Measurements from ENCODE around the gene AGA.

Gene AGA

DNA sequence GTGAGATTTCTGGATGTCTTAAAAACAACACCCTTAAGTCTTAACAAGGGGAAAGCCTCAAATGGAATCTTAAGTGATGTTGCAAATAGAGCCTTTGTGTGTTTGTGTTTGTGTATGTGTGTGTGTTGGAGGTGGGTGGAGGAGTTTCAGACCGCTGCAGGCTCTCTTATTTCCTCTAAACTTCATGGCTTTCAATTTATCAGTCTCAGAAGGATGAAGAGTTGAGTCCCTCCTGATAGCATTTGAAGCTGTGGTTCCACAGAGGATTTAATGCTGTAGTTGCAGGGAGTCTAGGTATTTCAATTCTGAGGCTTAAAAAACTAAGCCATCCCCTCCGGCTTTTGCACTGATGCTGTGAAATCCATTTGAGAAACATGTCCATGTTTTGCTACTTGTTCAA lies 4.3 kb upstream of the AGA start:
- no peak for DNase-seq (ENCODE audit: low read depth)

DNA sequence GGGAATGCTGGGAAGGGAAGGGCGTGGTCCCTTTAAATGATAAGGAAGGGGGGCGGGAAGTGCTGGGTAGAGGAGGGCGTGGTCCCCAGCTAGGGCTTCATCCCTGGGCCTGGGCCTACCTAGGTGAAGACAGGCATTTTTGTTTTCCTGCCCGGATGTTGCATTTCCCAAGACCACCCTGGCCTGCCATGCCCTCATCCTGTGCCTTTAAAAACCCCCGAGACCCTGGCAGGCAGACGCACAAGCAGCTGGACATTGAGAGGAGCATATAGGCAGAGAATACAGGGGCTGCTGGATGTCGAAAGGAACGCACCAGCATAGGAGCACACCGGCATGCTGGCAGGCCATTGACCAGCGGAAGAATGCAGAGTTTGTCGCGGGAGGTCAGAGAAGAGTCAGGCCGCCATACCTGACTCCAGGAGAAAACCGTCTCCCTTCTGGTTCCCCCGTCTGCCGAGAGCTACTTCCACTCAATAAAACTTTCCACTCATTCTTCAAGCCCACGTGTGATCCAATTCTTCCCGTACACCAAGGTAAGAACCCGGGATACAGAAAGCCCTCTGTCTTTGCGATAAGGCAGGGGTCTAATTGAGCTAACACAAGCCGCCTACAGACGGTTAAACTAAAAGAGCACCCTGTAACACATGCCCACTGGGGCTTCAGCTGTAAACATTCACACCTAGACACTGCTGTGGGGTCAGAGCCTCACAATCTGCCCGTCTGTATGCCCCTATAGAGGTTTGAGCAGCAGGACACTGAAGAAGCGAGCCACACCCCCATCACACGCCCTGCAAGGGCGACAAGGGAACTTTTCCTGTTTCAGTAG lies 2.9 kb upstream of the AGA start:
- no peak for DNase-seq (ENCODE audit: low read depth)

- no peak for DNase-seq (ENCODE audit: low read depth)
These were observed 1.0 kb downstream of the AGA start for GRCh38 chr4:177441061-177441802.

- no peak for DNase-seq (ENCODE audit: low read depth)
These were observed 5.8 kb downstream of the AGA start for GRCh38 chr4:177436456-177436855.

DNA sequence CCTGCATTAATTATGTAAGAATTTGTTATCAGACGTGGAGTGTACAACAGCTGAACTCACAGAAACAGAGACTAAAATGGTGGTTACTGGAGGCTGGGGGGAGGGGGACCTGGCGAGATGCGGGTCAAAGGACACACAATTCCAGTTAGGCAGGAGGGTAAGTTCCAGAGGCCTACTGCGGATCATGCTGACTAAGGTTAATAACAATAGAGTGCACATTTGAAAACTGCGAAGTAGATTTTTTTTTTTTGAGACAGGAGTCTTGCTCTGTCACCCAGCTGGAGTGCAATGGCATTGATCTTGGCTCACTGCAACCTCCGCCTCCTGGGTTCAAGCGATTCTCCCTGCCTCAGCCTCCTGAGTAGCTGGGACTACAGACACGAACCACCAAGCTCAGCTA lies 7.6 kb downstream of the AGA start:
- DNase-seq (ENCODE audit: low read depth), result no peak

DNA sequence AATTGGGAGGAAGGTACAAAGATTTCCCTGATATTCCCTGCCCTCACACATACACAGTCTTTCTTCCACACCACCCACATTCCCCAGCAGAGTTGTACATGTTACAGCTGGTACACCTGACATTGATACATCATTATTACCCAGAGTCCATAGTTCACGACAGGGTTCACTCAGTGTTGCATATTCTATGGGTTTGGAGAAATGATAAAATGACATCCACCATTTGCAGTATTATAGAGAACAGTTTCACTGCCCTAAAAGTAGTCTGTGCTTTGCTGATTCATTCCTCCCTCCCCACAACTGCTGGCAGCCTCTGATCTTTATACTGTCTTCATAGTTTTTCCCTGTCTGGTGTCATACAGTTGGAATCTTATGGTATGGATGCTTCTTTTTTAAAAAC lies 15.0 kb downstream of the AGA start:
- DNase-seq (ENCODE audit: low read depth), result no peak

GRCh38 chr4:177419434-177419833 lies 22.8 kb downstream of the AGA start:
- no peak for DNase-seq (ENCODE audit: low read depth)

GRCh38 chr4:177413656-177414055 lies 28.6 kb downstream of the AGA start:
- DNase-seq (ENCODE audit: low read depth), result no peak

- no peak for DNase-seq (ENCODE audit: low read depth)
These were observed 29.2 kb downstream of the AGA start for GRCh38 chr4:177413076-177413475.

GRCh38 chr4:177411996-177412395 lies 30.2 kb downstream of the AGA start:
- no peak for DNase-seq (ENCODE audit: low read depth)

DNA sequence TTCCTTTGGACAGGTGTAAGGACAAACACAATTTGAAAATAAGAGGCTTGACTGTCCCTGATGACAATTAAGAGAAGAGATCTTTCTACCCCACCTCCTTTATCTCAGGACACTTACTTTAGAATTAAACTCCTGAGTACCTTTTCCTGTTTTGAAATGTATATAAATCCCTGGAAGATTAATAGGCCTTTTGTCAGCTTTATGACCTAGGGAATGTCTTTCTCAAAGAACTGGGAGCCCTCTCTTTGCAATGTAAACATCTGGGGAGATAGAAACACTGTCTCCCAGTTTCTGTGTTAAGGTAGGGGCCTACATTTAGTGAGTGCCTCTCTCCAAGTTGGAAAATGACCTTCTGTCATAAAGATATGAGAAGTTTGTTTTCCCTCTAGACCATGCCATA lies 31.7 kb downstream of the AGA start:
- DNase-seq (ENCODE audit: low read depth), result no peak

DNA sequence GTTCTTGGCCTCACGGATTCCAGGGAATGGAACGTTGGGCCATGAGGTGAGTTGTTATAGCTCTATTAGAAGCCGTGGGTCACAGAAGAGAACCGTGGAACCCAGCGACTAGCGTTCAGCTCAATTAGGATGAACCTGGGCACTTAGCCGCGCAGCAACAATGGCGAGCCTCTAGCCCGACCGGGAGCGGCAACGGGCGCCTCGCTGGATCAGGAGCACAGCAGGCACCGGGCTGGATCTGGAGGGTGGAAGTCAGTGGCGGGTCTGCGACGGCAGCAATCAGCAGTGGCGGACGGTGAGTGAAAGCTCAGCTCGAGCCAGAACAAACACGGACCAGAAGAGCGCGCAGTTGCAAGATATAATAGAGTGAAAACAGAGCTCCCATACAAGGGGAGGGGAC lies 34.2 kb downstream of the AGA start:
- DNase-seq (ENCODE audit: low read depth), result no peak

- no peak for DNase-seq (ENCODE audit: low read depth)
These were observed 36.7 kb downstream of the AGA start for GRCh38 chr4:177405508-177405907.

DNA sequence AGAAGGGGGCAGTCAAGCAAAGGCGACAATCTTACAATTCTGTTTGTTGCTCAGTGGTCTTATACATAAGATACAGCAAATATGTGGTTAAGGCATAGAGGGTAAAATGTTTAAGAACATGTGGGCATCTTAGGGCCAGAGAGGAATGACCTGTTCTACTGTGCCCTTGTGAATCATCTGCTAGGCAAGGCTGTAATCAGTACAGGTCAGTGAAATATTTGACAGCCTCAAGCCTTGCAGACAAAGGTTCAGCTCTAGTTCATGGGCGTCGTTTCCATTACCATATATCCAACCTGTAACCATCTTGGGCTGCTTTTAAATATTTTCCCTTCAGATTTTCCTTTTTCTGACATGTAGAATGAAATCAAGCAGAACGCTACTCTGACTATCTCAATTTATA lies 37.3 kb downstream of the AGA start:
- no peak for DNase-seq (ENCODE audit: low read depth)

DNA sequence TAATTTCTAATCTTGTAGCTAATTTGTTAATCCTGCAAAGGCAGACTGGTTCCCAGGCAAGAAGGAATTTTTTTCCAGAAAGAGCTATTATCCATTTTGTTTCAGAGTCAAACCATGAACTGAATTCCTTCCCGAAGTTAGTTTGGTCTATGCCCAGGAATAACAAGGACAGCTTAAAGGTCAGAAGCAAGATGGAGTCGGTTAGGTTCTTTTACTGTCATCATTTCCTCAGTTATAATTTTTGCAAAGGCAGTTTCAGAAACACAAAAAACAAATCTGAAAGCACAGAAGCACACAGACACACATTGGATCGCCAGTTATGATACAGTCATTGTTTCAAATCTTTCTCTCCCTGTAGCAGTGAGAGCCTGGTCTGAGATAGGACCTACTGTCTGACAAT lies 37.9 kb downstream of the AGA start:
- no peak for DNase-seq (ENCODE audit: low read depth)

- DNase-seq (ENCODE audit: low read depth), result no peak
These were observed 38.5 kb downstream of the AGA start for GRCh38 chr4:177403746-177404145.

DNA sequence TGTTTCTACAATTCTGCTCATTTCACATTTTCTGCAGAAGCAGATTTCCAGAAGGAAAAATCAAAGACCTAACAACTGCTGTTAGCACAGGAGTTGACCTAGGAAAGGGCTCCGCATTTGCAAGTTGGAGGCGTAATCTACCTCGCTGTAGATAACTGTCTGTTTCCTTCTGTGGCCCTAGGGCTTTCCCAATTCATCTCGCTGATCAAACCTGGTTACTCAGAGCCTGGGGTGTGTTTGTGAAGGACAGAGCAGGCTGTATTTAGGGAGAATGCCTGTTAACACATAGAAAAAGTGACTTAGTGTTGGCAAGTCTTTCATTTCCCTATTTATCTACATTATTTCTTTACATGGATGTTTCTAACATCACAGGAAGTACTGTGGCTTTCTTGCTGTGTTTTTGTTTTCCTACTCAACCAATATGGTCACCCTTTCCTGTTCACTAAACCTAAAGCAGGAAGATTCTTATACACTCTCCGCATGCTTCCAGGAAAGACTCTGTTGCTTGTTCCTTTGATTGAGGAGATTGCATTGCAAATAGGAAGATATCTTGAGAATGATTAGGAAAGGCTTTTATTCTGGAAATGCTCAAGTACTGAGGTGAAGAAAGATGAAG lies 40.5 kb downstream of the AGA start:
- DNase-seq (ENCODE audit: low read depth), result no peak

DNA sequence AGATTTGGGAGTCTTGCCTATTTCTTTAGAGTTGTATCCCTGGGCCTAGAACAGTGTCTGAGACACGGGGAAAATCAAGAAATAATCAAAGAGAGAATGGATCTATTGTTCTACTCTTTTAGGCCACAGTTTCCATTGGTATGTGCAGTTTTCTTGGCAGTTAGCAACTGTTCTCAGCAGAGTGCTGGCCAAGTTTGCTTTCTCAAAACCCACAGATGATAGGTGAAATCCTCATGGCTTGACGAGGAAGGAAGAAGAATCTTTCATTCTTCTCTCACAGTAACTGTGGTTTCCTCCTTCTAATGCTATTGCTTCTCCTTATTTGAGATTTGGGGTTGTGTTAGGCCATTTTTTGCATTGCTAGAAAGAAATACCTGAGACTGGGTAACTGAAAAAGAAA lies 42.2 kb downstream of the AGA start:
- DNase-seq (ENCODE audit: low read depth), result no peak

DNA sequence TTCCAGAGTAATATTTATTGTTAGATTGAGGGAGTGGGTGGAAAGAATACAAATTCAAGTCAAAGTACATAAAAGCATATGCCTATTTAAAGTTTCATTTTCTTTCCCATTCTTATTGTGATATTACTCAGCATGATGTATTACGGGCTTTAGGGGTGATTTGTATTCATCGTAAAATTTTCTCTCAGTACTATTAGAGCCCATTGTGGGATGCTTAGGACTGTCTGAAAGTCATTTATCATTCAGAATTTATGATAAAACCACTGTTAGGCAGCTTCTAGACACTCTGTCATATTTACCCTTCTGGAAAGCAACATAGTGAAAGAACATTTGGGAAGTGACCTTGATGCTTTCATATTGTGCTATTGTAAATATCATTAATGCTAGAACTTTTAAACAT lies 45.9 kb downstream of the AGA start:
- DNase-seq (ENCODE audit: low read depth), result no peak

GRCh38 chr4:177393236-177393635 lies 49.0 kb downstream of the AGA start:
- no peak for DNase-seq (ENCODE audit: low read depth)

GRCh38 chr4:177391953-177392352 lies 50.3 kb downstream of the AGA start:
- DNase-seq (ENCODE audit: low read depth), result no peak

DNA sequence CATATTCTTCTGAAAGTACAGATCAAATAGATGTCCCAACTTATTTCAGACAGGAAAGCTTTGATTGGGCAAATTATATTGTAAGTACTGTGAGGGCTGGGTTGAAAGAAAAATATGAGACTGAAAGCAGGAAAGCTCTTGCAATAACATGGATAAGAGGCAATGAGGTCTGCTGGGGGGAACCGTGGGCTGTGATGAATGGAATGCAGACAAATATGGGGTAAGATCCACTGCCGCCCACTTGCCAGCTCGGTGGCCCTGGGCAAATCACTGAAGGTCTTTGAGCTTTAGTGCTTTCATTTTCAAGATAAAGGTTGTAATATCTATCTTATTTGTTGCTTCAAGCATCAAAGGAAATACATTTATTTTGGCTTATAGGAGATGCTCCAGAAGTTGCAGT lies 51.0 kb downstream of the AGA start:
- no peak for DNase-seq (ENCODE audit: low read depth)

DNA sequence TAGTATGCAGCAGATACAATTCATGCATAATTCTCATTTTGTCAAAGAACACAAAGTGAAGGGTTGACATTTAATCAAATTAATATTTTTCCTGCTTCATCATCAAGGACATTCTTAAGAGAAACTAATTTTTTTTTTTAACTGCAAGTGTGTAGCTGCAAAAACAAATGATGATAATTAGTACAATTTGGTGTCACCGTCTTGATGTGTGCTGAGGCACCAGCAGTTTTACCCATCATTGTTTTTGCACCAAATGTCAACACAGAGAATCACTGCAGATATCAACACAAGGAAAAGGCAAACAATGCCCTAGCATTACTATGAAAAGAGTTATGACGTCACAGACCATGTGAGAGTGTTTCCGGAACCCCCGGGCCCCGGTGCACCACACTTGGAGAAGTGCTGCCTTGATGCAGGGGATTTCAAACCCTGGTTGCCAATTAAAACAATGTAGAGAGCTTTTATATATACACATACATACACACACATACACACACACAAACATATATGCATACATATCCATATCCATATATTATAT lies 55.9 kb downstream of the AGA start:
- no peak for DNase-seq (ENCODE audit: low read depth)
